ENCODE data around the gene AGAP4.
"Not testable (repeated sequence)": the region's sequence is repeated elsewhere in the genome, so short reads cannot be mapped to it uniquely, and the experiment has no call there.

Gene AGAP4

GRCh38 chr10:45817130-45817859, 30.0 kb downstream of the AGAP4 start:
- FAIRE-seq, result no peak
- TF ChIP-seq POLR2AphosphoS5 (IDR thresholded peaks at IDR 0.05; ENCODE audit: low read depth, low read length) (no peak), POLR2A (IDR thresholded peaks at IDR 0.05; ENCODE audit: low read depth, low read length) (no peak), TAF1 (IDR thresholded peaks at IDR 0.05; ENCODE audit: low read depth, low read length) (no peak), PAX5 (IDR thresholded peaks at IDR 0.05; ENCODE audit: insufficient read depth, low read length, severe bottlenecking) (no peak)
- DNase-seq (ENCODE audit: insufficient read length, low spot score), result no peak

- not testable (repeated sequence) for DNase-seq (ENCODE audit: insufficient read length, low spot score); FAIRE-seq
Measured at GRCh38 chr10:45814146-45814545, 33.2 kb downstream of the AGAP4 start.

GRCh38 chr10:45812959-45813358, 34.3 kb downstream of the AGAP4 start:
- DNase-seq (ENCODE audit: insufficient read length, low spot score); FAIRE-seq: not testable (repeated sequence)

- DNase-seq (ENCODE audit: insufficient read length, low spot score) (no peak), FAIRE-seq (no peak)
- no peak for TF ChIP-seq PAX5 (IDR thresholded peaks at IDR 0.05; ENCODE audit: insufficient read depth, low read length, severe bottlenecking)
- TF ChIP-seq SPI1 (IDR thresholded peaks at IDR 0.05; ENCODE audit: low read depth, low read length), result no peak
- no peak for TF ChIP-seq POLR2A (IDR thresholded peaks at IDR 0.05; ENCODE audit: low read depth, low read length)
- TF ChIP-seq POLR2AphosphoS5 (IDR thresholded peaks at IDR 0.05; ENCODE audit: low read depth, low read length), result no peak
Measured at GRCh38 chr10:45811075-45811474, 36.2 kb downstream of the AGAP4 start.

- no peak for DNase-seq (ENCODE audit: insufficient read length, low spot score)
- TF ChIP-seq POU2F2 (IDR thresholded peaks at IDR 0.05; ENCODE audit: low read depth, low read length), result no peak
- TF ChIP-seq PAX5 (IDR thresholded peaks at IDR 0.05; ENCODE audit: insufficient read depth, low read length, severe bottlenecking), result no peak
- no peak for TF ChIP-seq TAF1 (IDR thresholded peaks at IDR 0.05; ENCODE audit: low read depth, low read length)
- TF ChIP-seq POLR2AphosphoS5 (IDR thresholded peaks at IDR 0.05; ENCODE audit: low read depth, low read length), result no peak
- TF ChIP-seq SPI1 (IDR thresholded peaks at IDR 0.05; ENCODE audit: low read depth, low read length), result no peak
- TF ChIP-seq POLR2A (IDR thresholded peaks at IDR 0.05; ENCODE audit: low read depth, low read length), result no peak
- no peak for FAIRE-seq
Measured at GRCh38 chr10:45809837-45810236, 37.5 kb downstream of the AGAP4 start.

- FAIRE-seq; DNase-seq (ENCODE audit: insufficient read length, low spot score): not testable (repeated sequence)
Measured at GRCh38 chr10:45804996-45805395, 42.3 kb downstream of the AGAP4 start.

GRCh38 chr10:45803060-45804010, 44.0 kb downstream of the AGAP4 start:
- DNase-seq (ENCODE audit: insufficient read length, low spot score); FAIRE-seq: not testable (repeated sequence)

- not testable (repeated sequence) for DNase-seq (ENCODE audit: insufficient read length, low spot score); FAIRE-seq
Measured at GRCh38 chr10:45794761-45795160, 52.5 kb downstream of the AGAP4 start.

GRCh38 chr10:45790694-45791426, 56.4 kb downstream of the AGAP4 start:
- not testable (repeated sequence) for FAIRE-seq; DNase-seq (ENCODE audit: insufficient read length, low spot score)

GRCh38 chr10:45789991-45790390, 57.3 kb downstream of the AGAP4 start:
- FAIRE-seq; DNase-seq (ENCODE audit: insufficient read length, low spot score): not testable (repeated sequence)

- not testable (repeated sequence) for FAIRE-seq; DNase-seq (ENCODE audit: insufficient read length, low spot score)
Measured at GRCh38 chr10:45787212-45787741, 60.0 kb downstream of the AGAP4 start.

- DNase-seq (ENCODE audit: insufficient read length, low spot score); FAIRE-seq: not testable (repeated sequence)
Measured at GRCh38 chr10:45786217-45786616, 61.1 kb downstream of the AGAP4 start.

Measured in GM12891 (cell line).